ENCODE data around the gene IRAK4. TPM values are rescaled to one million over a fixed set of nuclear protein-coding genes. Genes with fewer than 3 reads are reported as not detected.

IRAK4 gene
- total and polyA plus RNA-seq, 4 donors, result 9.4 to 28.0 (median 17.8) TPM

DNA sequence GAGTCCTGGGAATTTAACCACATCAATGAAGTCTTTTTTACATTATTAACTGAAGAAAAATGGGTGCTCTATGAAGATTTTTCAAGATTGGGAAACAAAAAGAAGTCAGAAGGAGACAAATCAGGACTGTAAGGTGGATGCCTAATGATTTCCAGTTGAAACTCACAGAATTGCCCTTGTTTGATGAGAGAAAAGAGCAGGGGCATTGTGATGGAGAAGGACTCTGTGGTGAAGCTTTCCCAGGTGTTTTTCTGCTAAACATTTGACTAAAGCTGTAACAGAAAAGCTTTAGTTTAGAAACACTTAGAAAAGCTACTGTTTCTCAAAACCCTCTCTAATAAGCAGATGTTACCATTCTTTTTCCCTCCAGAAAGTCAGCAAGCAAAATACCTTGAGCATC, 5.8 kb downstream of the IRAK4 start:
- Histone ChIP-seq H3K4me1 (ENCODE audit: control insufficient read depth in 5 of 5, insufficient read depth in 5 of 5, low read length in 5 of 5) (peaks cover 2 to 9% (median 5%) of the 10 kb centered on the region in 5 donors), H3K27ac (ENCODE audit: low read depth in 1 of 2, low read length in 1 of 2) (no peak overlapping the region), H3K9ac (ENCODE audit: insufficient read depth in 1 of 2, low read length in 2 of 2) (no peak overlapping the region), H3K36me3 (ENCODE audit: control insufficient read depth in 4 of 4, insufficient read depth in 4 of 4, low read length in 4 of 4) (no peaks in the 10 kb centered on the region), H3K4me3 (no peak overlapping the region), H3K9me3 (ENCODE audit: control insufficient read depth in 4 of 4, insufficient read depth in 3 of 4, low read length in 3 of 4) (no peaks in the 10 kb centered on the region), H3K27me3 (ENCODE audit: control insufficient read depth in 3 of 3, insufficient read depth in 3 of 3, low read length in 2 of 3) (no peaks in the 10 kb centered on the region)
- TF ChIP-seq, protein P1, sequence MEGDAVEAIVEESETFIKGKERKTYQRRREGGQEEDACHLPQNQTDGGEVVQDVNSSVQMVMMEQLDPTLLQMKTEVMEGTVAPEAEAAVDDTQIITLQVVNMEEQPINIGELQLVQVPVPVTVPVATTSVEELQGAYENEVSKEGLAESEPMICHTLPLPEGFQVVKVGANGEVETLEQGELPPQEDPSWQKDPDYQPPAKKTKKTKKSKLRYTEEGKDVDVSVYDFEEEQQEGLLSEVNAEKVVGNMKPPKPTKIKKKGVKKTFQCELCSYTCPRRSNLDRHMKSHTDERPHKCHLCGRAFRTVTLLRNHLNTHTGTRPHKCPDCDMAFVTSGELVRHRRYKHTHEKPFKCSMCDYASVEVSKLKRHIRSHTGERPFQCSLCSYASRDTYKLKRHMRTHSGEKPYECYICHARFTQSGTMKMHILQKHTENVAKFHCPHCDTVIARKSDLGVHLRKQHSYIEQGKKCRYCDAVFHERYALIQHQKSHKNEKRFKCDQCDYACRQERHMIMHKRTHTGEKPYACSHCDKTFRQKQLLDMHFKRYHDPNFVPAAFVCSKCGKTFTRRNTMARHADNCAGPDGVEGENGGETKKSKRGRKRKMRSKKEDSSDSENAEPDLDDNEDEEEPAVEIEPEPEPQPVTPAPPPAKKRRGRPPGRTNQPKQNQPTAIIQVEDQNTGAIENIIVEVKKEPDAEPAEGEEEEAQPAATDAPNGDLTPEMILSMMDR (IDR thresholded peaks at IDR 0.05; ENCODE audit: control extremely low read depth, extremely low read depth), result no peak
- no peak for DNase-seq
- ATAC-seq (ENCODE audit: insufficient read depth, low FRiP score), result no peak

DNA sequence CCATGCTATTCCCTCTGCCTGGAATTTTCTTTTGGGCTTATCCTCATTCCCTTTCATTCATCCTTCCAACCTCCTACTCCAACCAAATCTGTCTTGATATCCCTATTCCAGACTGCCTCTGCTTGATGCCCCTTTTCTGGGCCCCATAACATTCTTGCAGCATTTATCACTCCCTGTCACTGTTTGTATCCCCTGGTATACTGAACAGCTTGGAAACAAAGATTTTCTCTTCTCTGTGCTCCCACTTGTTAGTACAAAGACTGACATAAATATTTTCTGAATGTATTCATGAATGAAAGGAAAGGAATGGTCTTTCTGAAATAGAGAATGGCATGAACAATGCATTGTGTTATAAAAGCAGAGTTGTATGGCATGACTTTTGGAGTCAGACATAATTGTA, 7.5 kb downstream of the IRAK4 start:
- TF ChIP-seq, protein P1 (IDR thresholded peaks at IDR 0.05; ENCODE audit: control extremely low read depth, extremely low read depth), result no peak
- ATAC-seq (ENCODE audit: insufficient read depth, low FRiP score), result no peak

DNA sequence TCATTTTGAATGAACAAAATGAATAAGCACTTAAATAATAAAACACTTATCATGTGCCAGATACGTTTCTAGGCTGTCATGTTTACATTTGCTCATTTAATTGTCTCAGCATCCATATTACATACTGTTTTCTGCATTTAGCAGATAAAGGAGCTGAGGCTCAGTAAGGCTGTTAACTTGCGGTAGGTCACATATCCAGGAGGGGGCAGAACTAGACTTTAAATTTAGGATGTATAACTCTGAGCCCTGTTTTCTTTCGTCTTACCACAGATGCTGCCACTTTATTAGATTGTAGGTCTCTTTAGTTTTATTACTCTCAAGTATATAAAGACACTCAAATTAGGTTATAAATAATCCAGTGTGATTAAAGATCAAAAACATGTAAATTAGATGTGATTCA, 17.7 kb downstream of the IRAK4 start:
- WGBS, 2 donors, result 68 to 71% methylated on average over 3 of the region's 3 CpGs
- no peaks in the 10 kb centered on the region for H3K9me3 ChIP-seq (ENCODE audit: control insufficient read depth in 4 of 4, insufficient read depth in 3 of 4, low read length in 3 of 4)
- H3K4me1 ChIP-seq (ENCODE audit: control insufficient read depth in 5 of 5, insufficient read depth in 5 of 5, low read length in 5 of 5), result no peaks in the 10 kb centered on the region
- TF ChIP-seq, protein P1 (IDR thresholded peaks at IDR 0.05; ENCODE audit: control extremely low read depth, extremely low read depth), result no peak
- H3K36me3 ChIP-seq (ENCODE audit: control insufficient read depth in 4 of 4, insufficient read depth in 4 of 4, low read length in 4 of 4), result peaks cover 4 to 31% (median 20%) of the 10 kb centered on the region in 4 donors
- DNase-seq (peak; percentile 24 to 64 (median 57)), ATAC-seq (ENCODE audit: insufficient read depth, low FRiP score) (no peak)
- no peaks in the 10 kb centered on the region for H3K27me3 ChIP-seq (ENCODE audit: control insufficient read depth in 3 of 3, insufficient read depth in 3 of 3, low read length in 2 of 3)
- no peak overlapping the region for H3K27ac ChIP-seq (ENCODE audit: low read depth in 1 of 2, low read length in 1 of 2)
- no peak overlapping the region for H3K9ac ChIP-seq (ENCODE audit: insufficient read depth in 1 of 2, low read length in 2 of 2)
- H3K4me3 ChIP-seq, result no peak overlapping the region

More for the DNA sequence above, 7.5 kb downstream of the IRAK4 start:
- no peak overlapping the region for H3K27ac ChIP-seq (ENCODE audit: low read depth in 1 of 2, low read length in 1 of 2)
- H3K4me1 ChIP-seq (ENCODE audit: control insufficient read depth in 5 of 5, insufficient read depth in 5 of 5, low read length in 5 of 5), result no peaks in the 10 kb centered on the region
- no peak overlapping the region for H3K9ac ChIP-seq (ENCODE audit: insufficient read depth in 1 of 2, low read length in 2 of 2)
- no peaks in the 10 kb centered on the region for H3K9me3 ChIP-seq (ENCODE audit: control insufficient read depth in 4 of 4, insufficient read depth in 3 of 4, low read length in 3 of 4)
- H3K36me3 ChIP-seq (ENCODE audit: control insufficient read depth in 4 of 4, insufficient read depth in 4 of 4, low read length in 4 of 4), result peaks cover 0 to 2% (median under 1%) of the 10 kb centered on the region in 4 donors
- no peak for DNase-seq
- no peaks in the 10 kb centered on the region for H3K27me3 ChIP-seq (ENCODE audit: control insufficient read depth in 3 of 3, insufficient read depth in 3 of 3, low read length in 2 of 3)
- H3K4me3 ChIP-seq, result no peak overlapping the region

All from lung (tissue), 12 donors.